GM10847 (cell line): ENCODE data around the gene NFATC4.

ENCODE experiments used
- POLR2A ChIP-seq: IDR thresholded peaks from 2 replicates; pipeline ENCODE4 v1.6.1; 2011; ENCODE audit not compliant: insufficient read length; ENCODE audit errors: extremely low read depth

NFATC4 gene

GRCh38 chr14:24367514-24368211, at the start of gene NFATC4:
Gene NFATC4, plus strand, starts transcription at chr14:24368184. Its CDS starts 157 bp downstream, at chr14:24368341.
- TF ChIP-seq POLR2A, result no peak

- no peak for TF ChIP-seq POLR2A
Observed at GRCh38 chr14:24321212-24321975, 46.6 kb upstream of the NFATC4 start.

- no peak for TF ChIP-seq POLR2A
Observed at GRCh38 chr14:24322672-24323071, 45.3 kb upstream of the NFATC4 start.

GRCh38 chr14:24323341-24323740, 44.6 kb upstream of the NFATC4 start:
- TF ChIP-seq POLR2A, result no peak

- no peak for TF ChIP-seq POLR2A
Observed at GRCh38 chr14:24324024-24324423, 44.0 kb upstream of the NFATC4 start.

- no peak for TF ChIP-seq POLR2A
Observed at GRCh38 chr14:24325041-24325530, 42.9 kb upstream of the NFATC4 start.

- TF ChIP-seq POLR2A, result no peak
Observed at GRCh38 chr14:24325963-24326362, 42.0 kb upstream of the NFATC4 start.

- TF ChIP-seq POLR2A, result no peak
Observed at GRCh38 chr14:24327303-24327702, 40.7 kb upstream of the NFATC4 start.

- TF ChIP-seq POLR2A, result no peak
Observed at GRCh38 chr14:24329073-24329663, 38.8 kb upstream of the NFATC4 start.

- TF ChIP-seq POLR2A, result no peak
Observed at GRCh38 chr14:24329736-24330135, 38.2 kb upstream of the NFATC4 start.

- no peak for TF ChIP-seq POLR2A
Observed at GRCh38 chr14:24330973-24331674, 36.9 kb upstream of the NFATC4 start.

- TF ChIP-seq POLR2A, result no peak
Observed at GRCh38 chr14:24331731-24332267, 36.2 kb upstream of the NFATC4 start.

- TF ChIP-seq POLR2A, result no peak
Observed at GRCh38 chr14:24332268-24332993, 35.6 kb upstream of the NFATC4 start.
